Endothelial cell of umbilical vein (primary cell): ENCODE measurements around the gene SPTB. TPM values are rescaled to one million over a fixed set of nuclear protein-coding genes. Genes with fewer than 3 reads are reported as not detected.

Source experiments
- BruUV-seq: library from RNA; stranded (reverse); fragments of 400-500 nt; replicated peaks from 2 replicates; lab custom pipeline; 2021; lab: Mats Ljungman, UMichigan
- CTCF ChIA-PET: fragments of 300-600, 350-600 bp; sonication (Branson Sonifier 250); formaldehyde crosslinking; loops from one replicate; lab custom pipeline; 2021; ENCODE audit warnings: antibody characterized with exemption, inconsistent platforms; lab: Charles Lee
- POLR2A ChIA-PET: fragments of 300-600, 350-600 bp; sonication (Branson Sonifier 250); formaldehyde crosslinking; loops from one replicate; lab custom pipeline; 2021; ENCODE audit warnings: antibody characterized with exemption, inconsistent platforms; lab: Charles Lee
- DNase-seq: peaks from one replicate; pipeline ENCODE4 v3.0.0-alpha.2; 2011; ENCODE audit warnings: low read depth, low spot score
- FAIRE-seq: peaks from 2 replicates; lab custom pipeline; 2011; peaks lifted over from hg19 to GRCh38; lab: Jason Lieb, UNC
- H2AFZ ChIP-seq: 2 replicates; pipeline ENCODE4 v1.6.0; 2012; ENCODE audit warnings: low read depth, low read length, control low read depth, inconsistent platforms
- H3K27ac ChIP-seq: 2 replicates; pipeline ENCODE4 v1.5.1; 2011; ENCODE audit warnings: low read depth, mild to moderate bottlenecking, control low read depth, low read length, moderate library complexity; ENCODE audit not compliant: insufficient read depth
- H3K27me3 ChIP-seq, 2 experiments: 2 replicates each; pipeline versions ENCODE4 v1.6.0 to v1.6.1; 2011; ENCODE audit warnings: low read length in 2 of 2, mixed read lengths in 1 of 2; ENCODE audit not compliant: control insufficient read depth in 2 of 2, insufficient read depth in 2 of 2
- H3K36me3 ChIP-seq, 2 experiments: 2 replicates in 1 of 2; 3 replicates in 1 of 2; pipeline ENCODE4 v1.5.1; 2011; ENCODE audit warnings: low read length in 2 of 2, mild to moderate bottlenecking in 1 of 2, moderate library complexity in 1 of 2; ENCODE audit not compliant: control insufficient read depth in 2 of 2, insufficient read depth in 2 of 2; ENCODE audit errors: extremely low read depth in 1 of 2
- H3K4me1 ChIP-seq: 3 replicates; pipeline ENCODE4 v1.5.1; 2011; ENCODE audit warnings: mild to moderate bottlenecking, low read length; ENCODE audit not compliant: control insufficient read depth, insufficient read depth; ENCODE audit errors: extremely low read depth
- H3K4me2 ChIP-seq: 2 replicates; pipeline ENCODE4 v1.6.1; 2011; ENCODE audit warnings: low read length, control low read depth, mixed read lengths; ENCODE audit not compliant: insufficient read depth
- H3K4me3 ChIP-seq, 3 experiments: fragments of 200-600 bp in 1 of 3; sonication (generic), shearing (Covaris generic) in 1 of 3; replicated peaks in 1 of 3; 2 replicates each; pipeline ENCODE4 v1.5.1; 2011 to 2016; ENCODE audit warnings: control low read depth in 3 of 3, low read length in 3 of 3, mild to moderate bottlenecking in 2 of 3, inconsistent platforms in 1 of 3, low read depth in 1 of 3, moderate library complexity in 1 of 3; ENCODE audit not compliant: insufficient read depth in 1 of 3
- H3K79me2 ChIP-seq: 2 replicates; pipeline ENCODE4 v1.6.0; 2012; ENCODE audit warnings: low read length, inconsistent platforms; ENCODE audit not compliant: control insufficient read depth, insufficient read depth
- H3K9ac ChIP-seq: replicated peaks from 2 replicates; pipeline ENCODE3; 2011; ENCODE audit warnings: low read length, control low read depth; ENCODE audit not compliant: insufficient read depth; ENCODE audit errors: extremely low read depth
- H3K9me1 ChIP-seq: replicated peaks from 3 replicates; pipeline ENCODE4 v1.6.0; 2011; ENCODE audit warnings: mild to moderate bottlenecking, low read length; ENCODE audit not compliant: control insufficient read depth, insufficient read depth; ENCODE audit errors: extremely low read depth
- H3K9me3 ChIP-seq: replicated peaks from 2 replicates; pipeline ENCODE4 v1.5.1; 2012; ENCODE audit warnings: low read length, inconsistent platforms; ENCODE audit not compliant: control insufficient read depth, insufficient read depth
- H4K20me1 ChIP-seq: replicated peaks from 2 replicates; pipeline ENCODE3; 2011; ENCODE audit warnings: mild to moderate bottlenecking, low read length; ENCODE audit not compliant: control insufficient read depth, insufficient read depth; ENCODE audit errors: extremely low read depth
- CTCF ChIP-seq, 2 donors: IDR thresholded peaks; 1 replicate in 1 of 2; 2 replicates in 1 of 2; pipeline ENCODE4 v1.5.1; 2011; ENCODE audit warnings: low read length in 2 of 2, mild to moderate bottlenecking in 2 of 2, moderate library complexity in 2 of 2, control low read depth in 1 of 2, inconsistent platforms in 1 of 2, low read depth in 1 of 2; ENCODE audit not compliant: insufficient read depth in 1 of 2; ENCODE audit errors: extremely low read depth in 1 of 2
- EZH2 ChIP-seq: IDR thresholded peaks from 2 replicates; pipeline ENCODE4 v1.6.1; 2012; ENCODE audit warnings: borderline replicate concordance, low read depth, mild to moderate bottlenecking, moderate library complexity, low read length, inconsistent platforms; ENCODE audit not compliant: severe bottlenecking
- FOS ChIP-seq: IDR thresholded peaks from 2 replicates; pipeline ENCODE4 v1.6.1; 2011; ENCODE audit warnings: mild to moderate bottlenecking, low read length, moderate library complexity, borderline replicate concordance; ENCODE audit not compliant: insufficient read depth
- GATA2 ChIP-seq: IDR thresholded peaks from 2 replicates; pipeline ENCODE4 v1.7.0; 2011; ENCODE audit warnings: low read depth, mild to moderate bottlenecking, moderate library complexity, mixed read lengths, low read length; ENCODE audit not compliant: insufficient read length, insufficient read depth
- JUN ChIP-seq: IDR thresholded peaks from 2 replicates; pipeline ENCODE4 v1.6.1; 2011; ENCODE audit warnings: borderline replicate concordance, low read depth; ENCODE audit not compliant: insufficient read length, insufficient read depth
- MAX ChIP-seq: IDR thresholded peaks from 2 replicates; pipeline ENCODE4 v1.6.1; 2011; ENCODE audit not compliant: insufficient read depth, insufficient read length
- MYC ChIP-seq: IDR thresholded peaks from one replicate; pipeline ENCODE4 v1.6.1; 2011; ENCODE audit warnings: mild to moderate bottlenecking, low read depth, low read length
- POLR2A ChIP-seq: IDR thresholded peaks from 2 replicates; pipeline ENCODE4 v1.6.1; 2012; ENCODE audit warnings: low read depth, mild to moderate bottlenecking, control low read depth, low read length
- POLR2AphosphoS5 ChIP-seq: IDR thresholded peaks from 2 replicates; pipeline ENCODE4 v1.6.1; 2012; ENCODE audit warnings: low read depth, mild to moderate bottlenecking, control low read depth, low read length, moderate library complexity; ENCODE audit not compliant: insufficient read depth
- dilution Hi-C: fragments of 300-500 bp; cut with MboI; formaldehyde crosslinking; loops from one replicate; pipeline ENCODE4 v1.15.0; 2019; ENCODE audit warnings: low sequenced_read_pairs; ENCODE audit not compliant: extremely low pct_ligation_motif_present
- intact Hi-C: fragments of 100-400 bp; cut with micrococcal nuclease; formaldehyde crosslinking; loops from one replicate; pipeline ENCODE4 v1.10.0; 2022
- polyA plus RNA-seq, 4 experiments: library from polyadenylated mRNA; depleted of rRNA in 3 of 4; stranded (reverse) in 3 of 4; unstranded in 1 of 4; fragments of >200 nt; gene quantifications; 2 replicates each; pipeline versions ENCODE4 v1.2.1 to v1.2.3, GENCODE V29; 2011 to 2012; ENCODE audit warnings: missing spikeins in 1 of 4
- total RNA-seq: library from RNA; stranded (reverse); gene quantifications from 2 replicates; pipeline ENCODE4 v1.2.3, GENCODE V29; 2021

The SPTB gene
- total and polyA plus RNA-seq, 2 donors (not counting 3 experiments of a cell fraction or from before 2014, with no cell fraction given), result 0.03 to 0.07 TPM

GRCh38 chr14:64889352-64889751 is 9.6 kb upstream of the SPTB start:
- Histone ChIP-seq H3K9me3 (no peaks in the 10 kb centered on the region), H3K79me2 (no peaks in the 10 kb centered on the region), H3K27me3 (peaks cover 18 to 36% of the 10 kb centered on the region in 2 experiments), H3K9me1 (no peaks in the 10 kb centered on the region), H3K9ac (no peak overlapping the region), H3K4me3 (no peak overlapping the region), H3K27ac (no peak overlapping the region), H2AFZ (no peak overlapping the region), H4K20me1 (no peaks in the 10 kb centered on the region), H3K4me2 (no peak overlapping the region), H3K36me3 (no peaks in the 10 kb centered on the region), H3K4me1 (no peaks in the 10 kb centered on the region)
- dilution Hi-C loops (no loop called here), intact Hi-C loops (no loop called here)
- CTCF ChIA-PET, result interaction anchor here (1.2 to 6.2 kb wide), 4 partner anchors 9 to 66 kb away, joined by 4 to 120 read pairs (median 72); partner anchors contain the start of gene SPTB
- TF ChIP-seq GATA2 (no peak), POLR2A (no peak), EZH2 (no peak), MAX (no peak), FOS (no peak), JUN (no peak)
- DNase-seq (no peak), FAIRE-seq (no peak)
- BruUV-seq, result no TSS peak
- POLR2A ChIA-PET, result no interaction called here

GRCh38 chr14:64885559-64885958 is 5.9 kb upstream of the SPTB start:
- Histone ChIP-seq H3K36me3 (no peaks in the 10 kb centered on the region), H3K4me1 (no peaks in the 10 kb centered on the region), H3K4me2 (no peak overlapping the region), H3K4me3 (no peak overlapping the region), H3K27ac (no peak overlapping the region), H3K9me3 (no peaks in the 10 kb centered on the region), H3K79me2 (no peaks in the 10 kb centered on the region), H2AFZ (no peak overlapping the region), H4K20me1 (no peaks in the 10 kb centered on the region), H3K9me1 (no peaks in the 10 kb centered on the region), H3K27me3 (peaks cover 35 to 60% of the 10 kb centered on the region in 2 experiments), H3K9ac (no peak overlapping the region)
- dilution Hi-C loops (no loop called here), intact Hi-C loops (no loop called here)
- TF ChIP-seq MYC (no peak), JUN (no peak), FOS (no peak), CTCF (IDR thresholded peaks at IDR 0.05; ENCODE audit: extremely low read depth in 1 of 2, insufficient read depth in 1 of 2, low read depth in 1 of 2, low read length in 2 of 2) (no peak), POLR2AphosphoS5 (no peak), MAX (no peak), GATA2 (no peak), POLR2A (no peak), EZH2 (no peak)
- DNase-seq, result no peak
- BruUV-seq, result no TSS peak
- POLR2A ChIA-PET, result no interaction called here
- FAIRE-seq, result no peak
- CTCF ChIA-PET, result interaction anchor here (1.2 kb wide), 1 partner anchor 25 kb away, joined by 4 read pairs; no protein-coding TSS in a partner anchor
